GM10266 (cell line): ENCODE measurements around the gene KDSR.
A peak's percentile ranks its signal among the peaks of the same experiment; 100 is the strongest.

Experiments used
- DNase-seq: peaks from one replicate; pipeline ENCODE4 v3.0.0; 2012; ENCODE audit errors: extremely low spot score
- CTCF ChIP-seq: IDR thresholded peaks from 2 replicates; pipeline ENCODE4 v1.5.1; 2012; ENCODE audit warnings: mild to moderate bottlenecking, low read depth; ENCODE audit not compliant: control insufficient read depth, insufficient read depth; ENCODE audit errors: missing control alignments

KDSR gene

GRCh38 chr18:63321291-63321690, 45.7 kb downstream of the KDSR start:
- DNase-seq, result no peak
- no peak for TF ChIP-seq CTCF

- no peak for DNase-seq
- TF ChIP-seq CTCF, result no peak
Observed at GRCh38 chr18:63320975-63321265, 46.1 kb downstream of the KDSR start.

GRCh38 chr18:63320123-63320974, 46.7 kb downstream of the KDSR start:
- peak; percentile 35 for TF ChIP-seq CTCF
- DNase-seq, result peak; percentile 94

GRCh38 chr18:63319383-63320122, 47.5 kb downstream of the KDSR start, which contains the start of gene BCL2:
TSS of gene BCL2 (minus strand) at chr18:63319769.
- DNase-seq, result no peak

GRCh38 chr18:63318889-63319382, 48.1 kb downstream of the KDSR start:
- no peak for TF ChIP-seq CTCF
- no peak for DNase-seq

More at GRCh38 chr18:63319383-63320122, 47.5 kb downstream of the KDSR start, which contains the start of gene BCL2:
- TF ChIP-seq CTCF, result no peak

GRCh38 chr18:63317982-63318888, 48.8 kb downstream of the KDSR start:
- peak; percentile 86 for DNase-seq
- peak; percentile 90 for TF ChIP-seq CTCF
